ENCODE measurements around the gene QRICH1. TPM values are rescaled to one million over a fixed set of nuclear protein-coding genes. Genes with fewer than 3 reads are reported as not detected.

The QRICH1 gene
- total RNA-seq, 2 experiments from 2014 or later, result 111 to 132 TPM

GRCh38 chr3:49081429-49081828, 12.4 kb downstream of the QRICH1 start:
- Histone ChIP-seq H3K9me3 (ENCODE audit: low read length) (no peaks in the 10 kb centered on the region), H3K27ac (ENCODE audit: low read depth, low read length, poor library complexity, severe bottlenecking) (no peak overlapping the region), H3K36me3 (ENCODE audit: insufficient read depth, low read length) (peaks cover 68% of the 10 kb centered on the region), H4K20me1 (ENCODE audit: insufficient read depth, low read length) (no peaks in the 10 kb centered on the region; the same call in 1 of the 2 replicates), H3K4me2 (ENCODE audit: low read length) (no peak overlapping the region), H3K9me2 (ENCODE audit: insufficient read depth, low read length) (no peaks in the 10 kb centered on the region), H3K4me1 (ENCODE audit: insufficient read depth, low read length, poor library complexity, severe bottlenecking) (no peaks in the 10 kb centered on the region), H3K79me2 (ENCODE audit: insufficient read depth, low read depth, low read length) (peaks cover 90% of the 10 kb centered on the region), H3K4me3 (ENCODE audit: low read depth, low read length, poor library complexity, severe bottlenecking) (no peak overlapping the region), H2AFZ (ENCODE audit: low read length) (no peak overlapping the region)
- no peak for DNase-seq (ENCODE audit: low spot score)
- no TSS peak for BruUV-seq (replicated peaks)
- POLR2A ChIA-PET, result interaction anchor here (0.7 to 2.4 kb wide), 3 partner anchors 9 to 52 kb away, joined by 3 to 12 read pairs (median 4); partner anchors contain the start of genes IMPDH2 and QRICH1
- TF ChIP-seq CTCF (conservative IDR thresholded peaks at IDR 0.05; ENCODE audit: low read length) (no peak), EZH2phosphoT487 (IDR thresholded peaks at IDR 0.05; ENCODE audit: borderline replicate concordance, low read depth, low read length) (no peak)
- intact Hi-C loops (cut with micrococcal nuclease; ENCODE audit: unreplicated experiment), result no loop called here
- CTCF ChIA-PET (ENCODE audit: unreplicated experiment), result no interaction called here

GRCh38 chr3:49079270-49079669, 14.6 kb downstream of the QRICH1 start:
- TF ChIP-seq CTCF (conservative IDR thresholded peaks at IDR 0.05; ENCODE audit: low read length) (no peak), EZH2phosphoT487 (IDR thresholded peaks at IDR 0.05; ENCODE audit: borderline replicate concordance, low read depth, low read length) (no peak)
- Histone ChIP-seq H3K4me1 (ENCODE audit: insufficient read depth, low read length, poor library complexity, severe bottlenecking) (no peaks in the 10 kb centered on the region), H3K79me2 (ENCODE audit: insufficient read depth, low read depth, low read length) (peaks cover 68% of the 10 kb centered on the region), H3K9me2 (ENCODE audit: insufficient read depth, low read length) (no peaks in the 10 kb centered on the region), H3K9me3 (ENCODE audit: low read length) (no peaks in the 10 kb centered on the region), H3K27ac (ENCODE audit: low read depth, low read length, poor library complexity, severe bottlenecking) (no peak overlapping the region), H2AFZ (ENCODE audit: low read length) (no peak overlapping the region), H3K4me2 (ENCODE audit: low read length) (no peak overlapping the region), H3K4me3 (ENCODE audit: low read depth, low read length, poor library complexity, severe bottlenecking) (no peak overlapping the region), H4K20me1 (ENCODE audit: insufficient read depth, low read length) (no peaks in the 10 kb centered on the region; the same call in 1 of the 2 replicates), H3K36me3 (ENCODE audit: insufficient read depth, low read length) (peaks cover 69% of the 10 kb centered on the region)
- intact Hi-C loops (cut with micrococcal nuclease; ENCODE audit: unreplicated experiment), result no loop called here
- no peak for DNase-seq (ENCODE audit: low spot score)
- no TSS peak for BruUV-seq (replicated peaks)
- ChIA-PET CTCF (ENCODE audit: unreplicated experiment) (no interaction called here), POLR2A (interaction anchor here (0.7 to 0.8 kb wide), 2 partner anchors 24 to 41 kb away, joined by 3 read pairs; partner anchors contain the start of gene USP19)

- H2AFZ ChIP-seq (ENCODE audit: low read length), result no peak overlapping the region
- no peak overlapping the region for H3K4me2 ChIP-seq (ENCODE audit: low read length)
- H3K79me2 ChIP-seq (ENCODE audit: insufficient read depth, low read depth, low read length), result peaks cover 52% of the 10 kb centered on the region
- TSS peak; percentile 25 for BruUV-seq (replicated peaks)
- H3K4me3 ChIP-seq (ENCODE audit: low read depth, low read length, poor library complexity, severe bottlenecking), result no peak overlapping the region
- TF ChIP-seq EZH2phosphoT487 (IDR thresholded peaks at IDR 0.05; ENCODE audit: borderline replicate concordance, low read depth, low read length) (no peak), CTCF (conservative IDR thresholded peaks at IDR 0.05; ENCODE audit: low read length) (no peak)
- ChIA-PET POLR2A (no interaction called here), CTCF (ENCODE audit: unreplicated experiment) (no interaction called here)
- no peak overlapping the region for H3K27ac ChIP-seq (ENCODE audit: low read depth, low read length, poor library complexity, severe bottlenecking)
- no peak for DNase-seq (ENCODE audit: low spot score)
- H3K9me2 ChIP-seq (ENCODE audit: insufficient read depth, low read length), result no peaks in the 10 kb centered on the region
- no peaks in the 10 kb centered on the region; the same call in 1 of the 2 replicates for H4K20me1 ChIP-seq (ENCODE audit: insufficient read depth, low read length)
- no peaks in the 10 kb centered on the region for H3K4me1 ChIP-seq (ENCODE audit: insufficient read depth, low read length, poor library complexity, severe bottlenecking)
- peaks cover 85% of the 10 kb centered on the region for H3K36me3 ChIP-seq (ENCODE audit: insufficient read depth, low read length)
- no peaks in the 10 kb centered on the region for H3K9me3 ChIP-seq (ENCODE audit: low read length)
- intact Hi-C loops (cut with micrococcal nuclease; ENCODE audit: unreplicated experiment), result no loop called here
Observed at GRCh38 chr3:49076646-49077045, 17.2 kb downstream of the QRICH1 start.
